GM12892 (cell line): ENCODE data around the gene DENND2A.

Source experiments
- POLR2A ChIP-seq: IDR thresholded peaks from 2 replicates; pipeline ENCODE4 v1.6.1; 2011; ENCODE audit warnings: low read depth, low read length, control low read depth
- POLR2AphosphoS5 ChIP-seq: IDR thresholded peaks from 2 replicates; pipeline ENCODE4 v1.6.1; 2011; ENCODE audit warnings: low read depth, low read length, control low read depth

GRCh38 chr7:140475747-140476333, 164.8 kb downstream of the DENND2A start:
- no peak for TF ChIP-seq POLR2AphosphoS5
- no peak for TF ChIP-seq POLR2A
